GM19023 (cell line): Measurements from ENCODE around the gene TBRG4.
"Not testable (repeated sequence)": the region's sequence is repeated elsewhere in the genome, so short reads cannot be mapped to it uniquely, and the experiment has no call there.

Source experiments
- ATAC-seq: cut with Tn5 transposase; IDR thresholded peaks from one replicate; pipeline ENCODE4 v1.9.1; 2021; ENCODE audit warnings: mild to moderate bottlenecking, moderate library complexity; ENCODE audit not compliant: unreplicated experiment

TBRG4 gene

DNA sequence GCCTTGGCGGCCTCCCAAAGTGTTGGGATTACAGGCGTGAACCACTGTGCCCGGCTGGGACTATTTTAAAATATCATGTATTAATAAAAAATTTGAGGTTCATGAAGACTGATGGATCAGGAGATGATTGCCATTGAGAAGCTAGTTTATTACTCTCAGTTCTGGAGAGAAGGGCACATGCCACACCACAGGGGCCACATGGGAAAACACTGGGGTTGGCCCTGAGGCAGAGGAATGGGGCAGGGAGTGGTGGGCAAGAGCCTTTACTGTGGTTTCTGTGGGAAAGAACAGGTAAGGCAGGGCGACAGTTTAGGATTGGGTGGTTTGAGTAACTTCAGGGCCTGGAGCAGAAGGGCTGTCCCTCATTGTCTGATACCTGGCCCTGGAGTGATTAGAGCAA is 6.8 kb upstream of the TBRG4 start:
- no peak for ATAC-seq

DNA sequence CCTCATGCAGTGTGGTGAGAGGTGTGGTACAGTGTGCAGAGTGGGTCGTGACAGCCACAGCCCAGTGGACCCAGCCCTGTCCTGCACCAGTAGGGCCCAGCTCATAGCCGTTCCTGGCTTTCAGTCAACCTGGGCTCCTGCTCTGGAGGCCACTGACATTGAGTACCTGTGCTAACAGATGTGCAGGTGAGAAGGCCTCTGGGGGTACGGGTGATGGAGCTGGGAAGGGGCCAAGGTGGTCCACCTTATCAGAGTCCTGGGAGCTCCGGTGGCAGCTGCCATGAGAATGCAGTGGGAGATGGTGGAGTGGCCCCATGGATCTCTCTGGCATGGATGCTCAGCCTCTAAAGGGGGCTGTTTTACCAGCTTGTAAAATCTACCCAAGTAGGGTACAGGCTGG is 6.1 kb upstream of the TBRG4 start:
- no peak for ATAC-seq

GRCh38 chr7:45116048-45116447 is 4.6 kb upstream of the TBRG4 start:
- no peak for ATAC-seq

DNA sequence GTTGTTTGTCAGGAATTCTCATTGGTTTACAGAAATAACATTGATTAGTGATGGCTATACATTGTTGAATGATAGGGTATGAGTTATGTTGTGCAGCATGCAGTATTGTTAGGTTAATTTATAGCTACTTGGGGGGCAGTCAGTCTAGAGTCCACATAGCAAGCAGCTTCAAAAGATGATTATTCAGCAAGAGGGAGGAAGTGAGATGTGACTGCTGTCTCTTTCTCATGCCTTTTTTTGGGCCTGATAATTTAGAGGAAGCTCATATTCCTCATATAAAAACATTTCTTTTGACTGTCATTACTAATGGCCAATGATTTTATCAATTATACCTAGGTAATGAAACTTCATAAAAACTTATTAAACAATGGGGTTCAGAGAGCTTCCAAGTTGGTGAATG is 3.4 kb upstream of the TBRG4 start:
- no peak for ATAC-seq

DNA sequence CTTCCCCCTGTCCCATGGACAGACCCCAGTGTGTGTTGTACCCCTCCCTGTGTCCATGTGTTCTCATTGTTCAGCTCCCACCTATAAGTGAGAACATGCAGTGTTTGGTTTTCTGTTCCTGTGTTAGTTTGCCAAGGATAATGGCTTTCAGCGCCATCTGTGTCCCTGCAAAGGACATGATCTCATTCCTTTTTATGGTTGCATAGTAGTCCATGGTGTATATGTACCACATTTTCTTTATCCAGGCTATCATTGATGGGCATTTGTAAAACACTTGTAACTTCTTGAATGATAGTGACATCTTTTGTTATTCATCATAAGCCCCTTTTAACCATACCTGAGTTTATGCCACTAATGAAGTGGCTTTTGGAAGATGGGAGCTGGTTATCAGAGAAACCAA is 2.8 kb upstream of the TBRG4 start:
- not testable (repeated sequence) for ATAC-seq

DNA sequence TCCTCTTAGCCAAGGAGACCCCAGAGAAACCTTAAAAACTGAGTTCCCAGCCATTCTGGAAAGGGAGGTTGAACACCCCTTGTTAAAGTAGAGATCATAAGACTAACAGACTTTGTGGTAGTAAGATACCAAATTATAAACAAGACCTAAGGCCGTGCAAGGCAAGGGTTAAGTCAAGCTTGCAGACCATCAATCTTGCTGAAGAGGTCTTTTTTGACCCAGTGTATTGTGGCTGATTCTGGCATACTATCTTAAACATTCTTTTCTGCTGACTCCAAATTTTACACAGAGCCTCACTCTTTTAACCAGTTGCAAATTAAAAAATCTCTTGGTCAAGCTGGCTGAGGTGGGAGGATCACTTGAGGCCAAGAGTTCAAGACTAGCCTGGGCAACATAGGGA is 1.2 kb upstream of the TBRG4 start:
- no peak for ATAC-seq

DNA sequence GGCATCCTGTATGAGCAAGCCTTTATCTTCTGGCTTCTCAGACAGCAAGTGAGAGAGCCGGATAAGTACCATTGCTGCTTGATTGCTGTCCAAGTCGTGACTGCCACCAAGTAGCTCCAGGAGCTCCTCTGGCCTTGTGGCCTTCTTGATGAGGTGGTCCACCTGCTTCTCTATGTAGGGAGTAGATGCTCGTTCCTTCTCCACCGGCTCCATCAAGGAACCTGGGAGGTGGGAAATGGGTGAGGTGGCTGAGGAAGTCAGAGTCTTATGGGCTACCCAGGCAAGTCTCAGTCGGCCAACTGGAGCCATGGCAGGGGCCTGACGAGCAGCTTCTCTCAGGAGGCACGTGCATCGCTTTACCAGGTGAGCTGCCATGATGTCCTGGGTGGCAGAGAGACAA is 2.6 kb downstream of the TBRG4 start:
- ATAC-seq, result no peak

- no peak for ATAC-seq
These were observed 4.1 kb downstream of the TBRG4 start for GRCh38 chr7:45107356-45107755.

DNA sequence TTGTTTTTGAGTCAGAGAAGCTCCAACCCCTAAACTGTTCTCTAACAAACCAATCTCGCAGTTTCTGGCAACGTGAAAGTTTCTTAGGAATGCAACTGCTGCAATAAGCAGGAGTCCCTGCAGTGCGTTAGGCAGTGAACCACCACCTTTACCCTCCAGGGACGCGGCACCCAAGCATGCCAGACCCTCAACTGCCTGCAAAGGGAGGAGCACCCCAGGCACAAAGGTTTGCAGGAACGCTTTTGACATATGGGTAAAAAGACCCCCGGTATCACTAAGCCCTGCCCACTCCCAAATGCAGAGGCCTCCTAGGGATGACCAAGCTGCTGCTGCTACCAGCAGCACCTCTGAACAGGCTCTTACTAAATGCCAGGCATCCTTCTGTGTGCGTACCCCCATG is 4.7 kb downstream of the TBRG4 start:
- ATAC-seq, result no peak

DNA sequence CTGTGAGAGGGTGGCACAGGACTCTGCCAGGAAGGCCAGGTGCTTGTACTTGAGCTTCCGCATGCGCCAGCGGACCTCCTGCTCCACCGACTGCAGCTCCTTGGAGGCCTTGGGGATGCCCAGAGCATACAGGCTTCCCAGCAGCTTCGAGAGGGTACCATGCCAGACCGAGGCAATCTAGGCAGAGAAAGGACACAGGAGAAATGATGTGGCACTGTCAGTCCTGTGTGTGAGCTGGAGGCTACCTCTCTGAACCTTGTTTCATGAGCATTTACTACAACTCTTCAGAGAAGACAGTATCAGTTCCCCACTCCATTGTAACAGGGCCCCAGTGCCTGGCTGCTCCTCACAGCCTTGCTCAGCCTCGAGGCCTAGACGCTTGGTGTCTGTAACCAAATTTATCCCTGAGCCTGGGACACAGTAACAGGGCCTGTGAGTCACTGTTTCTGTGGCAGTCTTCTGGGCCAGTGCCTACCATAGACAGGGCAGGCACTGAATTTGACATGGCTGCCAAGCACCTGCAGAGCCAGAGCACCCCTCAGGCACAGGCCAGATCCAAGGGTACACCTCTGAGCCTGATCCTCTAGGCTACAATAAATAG is 5.8 kb downstream of the TBRG4 start:
- no peak for ATAC-seq

GRCh38 chr7:45104844-45105587 is 6.5 kb downstream of the TBRG4 start:
- ATAC-seq, result no peak

GRCh38 chr7:45103958-45104843 is 7.3 kb downstream of the TBRG4 start:
- ATAC-seq, result no peak

DNA sequence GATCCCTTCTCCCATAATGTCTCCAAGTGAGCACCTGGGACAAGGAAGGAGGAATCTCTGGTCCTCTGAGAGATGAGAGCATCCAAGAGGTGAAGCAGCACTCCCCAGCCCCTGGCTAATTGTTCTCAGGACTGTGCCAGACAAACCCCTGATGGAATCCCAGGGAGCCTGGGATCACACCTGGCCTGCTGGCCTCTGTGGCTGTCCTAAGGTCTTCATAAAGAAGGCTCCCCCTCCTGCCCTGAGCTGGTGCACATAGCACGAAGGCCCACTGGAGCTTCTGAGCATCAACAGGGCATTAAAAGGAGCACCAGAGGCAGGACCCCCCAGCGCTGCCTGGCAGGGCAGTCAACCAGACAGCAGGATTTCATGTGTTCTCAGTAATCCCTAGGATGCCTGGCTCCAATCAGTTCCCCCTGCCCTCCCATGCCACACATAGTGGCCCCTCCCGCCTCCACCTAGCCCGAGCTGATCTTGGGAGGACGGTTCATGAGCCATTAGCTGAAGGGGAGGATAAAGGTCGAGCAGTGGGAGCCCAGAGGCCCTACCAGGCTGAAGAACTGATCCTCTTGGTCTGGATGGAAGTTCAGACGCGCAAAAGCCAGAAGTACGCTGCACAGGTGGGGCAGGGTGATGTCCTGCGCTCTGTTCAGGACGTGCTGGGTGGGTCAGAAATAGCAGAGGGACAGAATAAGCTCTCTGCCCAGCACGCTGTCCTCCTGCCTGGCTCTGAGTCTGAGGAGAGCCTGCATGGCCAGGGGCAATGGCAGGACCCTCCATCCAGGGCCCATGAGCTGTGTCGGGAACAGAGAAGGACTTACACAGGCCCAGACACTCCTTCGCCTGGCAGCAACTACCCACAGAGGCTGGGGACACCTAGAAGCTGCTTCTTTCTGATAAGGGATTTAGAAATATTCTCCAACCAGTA is 8.4 kb downstream of the TBRG4 start:
- ATAC-seq, result no peak

GRCh38 chr7:45101748-45102147 is 9.7 kb downstream of the TBRG4 start:
- ATAC-seq, result no peak

DNA sequence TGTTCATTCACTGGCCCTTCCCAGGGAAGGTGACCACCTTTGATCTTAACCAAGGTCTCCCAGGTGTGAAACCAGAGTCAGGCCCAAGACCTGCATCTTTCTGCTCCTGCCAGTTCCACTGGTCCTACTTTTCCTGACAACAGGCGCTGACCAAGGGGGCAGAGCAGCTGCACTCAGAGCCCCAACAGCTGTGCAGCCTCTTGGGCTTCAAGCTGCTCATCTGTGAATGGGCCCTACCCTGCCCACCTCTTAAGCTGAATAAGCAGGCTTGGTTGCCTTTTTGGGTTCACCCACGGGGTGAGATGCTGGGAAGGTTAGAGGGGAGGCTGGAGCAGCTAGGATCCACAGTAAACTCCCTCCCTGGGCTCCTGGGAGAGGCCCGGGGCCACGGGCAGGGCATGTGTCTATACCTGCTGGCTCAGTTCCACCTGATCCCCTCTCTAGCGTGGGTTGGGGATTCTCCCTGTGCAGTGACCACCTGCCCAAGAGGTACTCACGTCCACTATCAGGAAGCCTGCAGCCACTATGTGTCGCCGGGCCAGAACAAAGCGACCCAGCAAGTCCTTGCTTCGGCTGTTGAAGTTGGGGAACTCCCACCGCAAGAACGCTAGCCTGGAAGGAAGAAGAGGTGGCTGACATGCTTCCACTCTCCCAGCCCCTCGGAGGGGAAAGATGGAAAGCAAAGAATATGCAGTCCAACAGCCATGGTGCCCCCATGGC is 10.6 kb downstream of the TBRG4 start:
- no peak for ATAC-seq

GRCh38 chr7:45099891-45100760 is 11.4 kb downstream of the TBRG4 start:
- ATAC-seq, result no peak

DNA sequence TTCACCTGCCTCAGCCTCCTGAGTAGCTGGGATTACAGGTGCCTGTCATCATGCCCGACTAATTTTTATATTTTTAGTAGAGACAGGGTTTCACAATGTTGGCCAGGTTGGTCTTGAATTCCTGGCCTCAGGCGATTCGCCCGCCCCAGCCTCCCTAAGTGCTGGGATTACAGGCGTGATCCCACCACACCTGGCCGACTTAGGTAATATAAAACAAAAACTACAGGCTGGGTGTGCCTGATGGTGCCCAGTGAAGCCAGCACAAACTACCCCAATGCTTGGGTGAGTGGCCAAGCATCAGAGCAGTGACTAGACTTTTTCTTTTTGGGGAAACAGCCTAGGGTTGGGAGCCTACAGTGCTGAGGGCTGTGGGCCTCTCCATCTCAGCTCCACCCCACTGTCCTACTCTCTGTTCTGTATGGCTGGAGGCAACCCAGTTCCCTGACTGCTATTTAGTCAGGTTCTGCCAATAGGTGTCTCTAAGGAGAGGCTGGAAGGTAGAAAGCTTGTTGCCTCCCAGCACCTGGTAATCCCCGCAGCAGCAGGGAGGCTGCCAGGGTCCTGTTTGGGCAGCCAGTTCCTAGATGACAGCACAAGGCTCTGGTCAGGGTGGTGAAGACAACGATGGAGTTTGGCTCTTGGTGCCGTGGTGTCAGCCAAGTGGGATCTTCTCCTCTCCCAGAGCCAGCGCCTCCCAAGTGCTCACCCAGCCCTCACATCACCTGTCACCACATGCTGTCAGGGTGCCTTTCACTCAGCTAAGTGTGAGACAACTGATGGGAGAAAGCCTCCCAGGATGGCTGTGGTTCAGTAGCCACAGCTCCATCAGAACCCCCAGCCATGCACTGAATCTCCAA is 12.3 kb downstream of the TBRG4 start:
- ATAC-seq, result no peak

DNA sequence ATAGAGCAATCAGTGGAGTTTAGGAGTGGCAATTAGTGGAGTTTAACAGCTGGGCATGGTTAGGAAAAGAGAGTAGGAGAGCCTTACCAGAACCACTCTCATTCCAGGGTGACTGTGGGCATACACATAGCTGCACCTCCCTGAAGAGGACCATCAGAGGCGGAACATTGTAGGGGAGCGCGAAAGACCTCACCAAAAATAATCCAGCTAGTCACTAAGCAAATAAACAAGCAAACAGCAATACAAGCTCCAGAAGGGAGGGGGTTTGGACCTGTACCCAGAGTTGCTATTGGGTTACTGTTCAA is 18.6 kb downstream of the TBRG4 start:
- no peak for ATAC-seq
